ENCODE measurements around the gene MEMO1. TPM values are rescaled to one million over a fixed set of nuclear protein-coding genes. Genes with fewer than 3 reads are reported as not detected.
"Not testable (repeated sequence)": the region's sequence is repeated elsewhere in the genome, so short reads cannot be mapped to it uniquely, and the experiment has no call there.

MEMO1 gene
- total RNA-seq, 1 donor from 2014 or later, result 43.8 TPM

GRCh38 chr2:31877008-31877407 is 133.8 kb downstream of the MEMO1 start:
- intact Hi-C loops (cut with DNase I), result no loop called here
- ATAC-seq (ENCODE audit: poor library complexity) (no peak), DNase-seq (no peak)

GRCh38 chr2:31874071-31874470 is 136.7 kb downstream of the MEMO1 start:
- DNase-seq (no peak), ATAC-seq (ENCODE audit: poor library complexity) (no peak)
- intact Hi-C loops (cut with DNase I), result no loop called here

- ATAC-seq (ENCODE audit: poor library complexity) (no peak), DNase-seq (no peak)
- intact Hi-C loops (cut with DNase I), result no loop called here
These were observed 145.6 kb downstream of the MEMO1 start for GRCh38 chr2:31865215-31865614.

- DNase-seq, result no peak
- ATAC-seq (ENCODE audit: poor library complexity), result no peak
- intact Hi-C loops (cut with DNase I), result no loop called here
These were observed 146.9 kb downstream of the MEMO1 start for GRCh38 chr2:31863867-31864266.

GRCh38 chr2:31863015-31863656 is 147.7 kb downstream of the MEMO1 start:
- ATAC-seq (ENCODE audit: poor library complexity), result not testable (repeated sequence)

GRCh38 chr2:31859959-31860358 is 150.8 kb downstream of the MEMO1 start:
- DNase-seq, result no peak
- ATAC-seq (ENCODE audit: poor library complexity), result no peak
- intact Hi-C loops (cut with DNase I), result no loop called here

More at GRCh38 chr2:31863015-31863656, 147.7 kb downstream of the MEMO1 start:
- DNase-seq; intact Hi-C loops (cut with DNase I): not testable (repeated sequence)

- no peak for DNase-seq
- intact Hi-C loops (cut with DNase I), result no loop called here
- no peak for ATAC-seq (ENCODE audit: poor library complexity)
These were observed 157.3 kb downstream of the MEMO1 start for GRCh38 chr2:31853521-31853920.

GRCh38 chr2:31842150-31842549 is 168.7 kb downstream of the MEMO1 start:
- DNase-seq; intact Hi-C loops (cut with DNase I); ATAC-seq (ENCODE audit: poor library complexity): not testable (repeated sequence)

- ATAC-seq (ENCODE audit: poor library complexity) (peak; percentile 53), DNase-seq (no peak)
- intact Hi-C loops (cut with DNase I), result no loop called here
These were observed 175.4 kb downstream of the MEMO1 start for GRCh38 chr2:31835450-31835849.

- DNase-seq (no peak), ATAC-seq (ENCODE audit: poor library complexity) (no peak)
- intact Hi-C loops (cut with DNase I), result no loop called here
These were observed 178.4 kb downstream of the MEMO1 start for GRCh38 chr2:31832363-31832762.

- no peak for ATAC-seq (ENCODE audit: poor library complexity)
These were observed 179.2 kb downstream of the MEMO1 start for GRCh38 chr2:31831585-31831984.

GRCh38 chr2:31828891-31829290 is 181.9 kb downstream of the MEMO1 start:
- DNase-seq, result no peak
- intact Hi-C loops (cut with DNase I), result no loop called here
- no peak for ATAC-seq (ENCODE audit: poor library complexity)

More at GRCh38 chr2:31831585-31831984, 179.2 kb downstream of the MEMO1 start:
- intact Hi-C loops (cut with DNase I), result no loop called here
- no peak for DNase-seq

- intact Hi-C loops (cut with DNase I), result no loop called here
- DNase-seq (no peak), ATAC-seq (ENCODE audit: poor library complexity) (no peak)
These were observed 187.2 kb downstream of the MEMO1 start for GRCh38 chr2:31823558-31823957.

- intact Hi-C loops (cut with DNase I), result no loop called here
- no peak for ATAC-seq (ENCODE audit: poor library complexity)
- DNase-seq, result no peak
These were observed 188.2 kb downstream of the MEMO1 start for GRCh38 chr2:31822587-31822986.

Other genes starting within 250 kb of the MEMO1 start
- 42.3 TPM for gene DPY30, start 28.8 kb upstream of the MEMO1 start, total RNA-seq
- 10.7 TPM for gene SPAST, start 52.5 kb upstream of the MEMO1 start, total RNA-seq
- gene SLC30A6, start 154.9 kb upstream of the MEMO1 start, total RNA-seq, result 14.2 TPM

Measured in Right ventricle myocardium superior (tissue), 1 donor.